Measurements from ENCODE around the gene SCAMP2.
A peak's percentile ranks its signal among the peaks of the same experiment; 100 is the strongest.
"Not testable (repeated sequence)": the region's sequence is repeated elsewhere in the genome, so short reads cannot be mapped to it uniquely, and the experiment has no call there.

Gene SCAMP2, protein sequence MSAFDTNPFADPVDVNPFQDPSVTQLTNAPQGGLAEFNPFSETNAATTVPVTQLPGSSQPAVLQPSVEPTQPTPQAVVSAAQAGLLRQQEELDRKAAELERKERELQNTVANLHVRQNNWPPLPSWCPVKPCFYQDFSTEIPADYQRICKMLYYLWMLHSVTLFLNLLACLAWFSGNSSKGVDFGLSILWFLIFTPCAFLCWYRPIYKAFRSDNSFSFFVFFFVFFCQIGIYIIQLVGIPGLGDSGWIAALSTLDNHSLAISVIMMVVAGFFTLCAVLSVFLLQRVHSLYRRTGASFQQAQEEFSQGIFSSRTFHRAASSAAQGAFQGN

DNA sequence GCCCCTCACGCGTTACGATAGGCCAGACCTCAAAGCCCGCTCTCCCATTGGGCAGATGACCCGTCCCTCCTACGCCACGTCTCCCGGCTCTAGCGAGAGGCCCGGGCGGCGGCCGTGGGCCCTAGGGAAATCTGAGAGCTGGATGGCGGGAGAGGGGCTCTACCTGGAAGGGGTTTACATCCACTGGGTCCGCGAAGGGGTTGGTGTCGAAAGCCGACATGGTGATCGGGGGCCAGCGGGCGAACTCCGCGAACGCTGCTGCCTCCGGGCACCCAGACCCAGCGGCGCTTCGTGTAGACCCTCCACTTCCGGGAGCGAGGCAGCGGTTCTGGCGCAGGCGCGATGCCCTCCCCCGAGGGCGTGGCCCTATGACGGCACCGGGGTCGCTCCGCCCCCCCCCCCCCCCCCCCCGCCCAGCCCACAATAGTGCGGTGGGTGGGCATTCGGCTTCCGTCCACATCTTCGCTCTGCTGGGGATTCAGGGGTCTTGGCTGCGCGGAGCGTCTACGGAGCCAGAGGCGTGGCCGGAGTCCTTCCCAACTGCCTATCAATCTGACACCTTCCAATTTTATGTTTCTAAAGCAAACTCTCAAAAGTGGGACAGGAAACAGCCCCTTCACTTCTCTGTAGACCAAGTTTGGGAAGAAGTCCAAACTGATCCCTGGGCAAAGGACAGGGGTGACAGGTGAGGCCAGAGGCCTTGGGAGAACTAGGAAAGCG is at the start of gene SCAMP2:
TSS of gene SCAMP2 (minus strand) at position 330 of the 720 bp plus-strand sequence. CDS start at position 220, 110 bp downstream.
- TF ChIP-seq, protein P1, sequence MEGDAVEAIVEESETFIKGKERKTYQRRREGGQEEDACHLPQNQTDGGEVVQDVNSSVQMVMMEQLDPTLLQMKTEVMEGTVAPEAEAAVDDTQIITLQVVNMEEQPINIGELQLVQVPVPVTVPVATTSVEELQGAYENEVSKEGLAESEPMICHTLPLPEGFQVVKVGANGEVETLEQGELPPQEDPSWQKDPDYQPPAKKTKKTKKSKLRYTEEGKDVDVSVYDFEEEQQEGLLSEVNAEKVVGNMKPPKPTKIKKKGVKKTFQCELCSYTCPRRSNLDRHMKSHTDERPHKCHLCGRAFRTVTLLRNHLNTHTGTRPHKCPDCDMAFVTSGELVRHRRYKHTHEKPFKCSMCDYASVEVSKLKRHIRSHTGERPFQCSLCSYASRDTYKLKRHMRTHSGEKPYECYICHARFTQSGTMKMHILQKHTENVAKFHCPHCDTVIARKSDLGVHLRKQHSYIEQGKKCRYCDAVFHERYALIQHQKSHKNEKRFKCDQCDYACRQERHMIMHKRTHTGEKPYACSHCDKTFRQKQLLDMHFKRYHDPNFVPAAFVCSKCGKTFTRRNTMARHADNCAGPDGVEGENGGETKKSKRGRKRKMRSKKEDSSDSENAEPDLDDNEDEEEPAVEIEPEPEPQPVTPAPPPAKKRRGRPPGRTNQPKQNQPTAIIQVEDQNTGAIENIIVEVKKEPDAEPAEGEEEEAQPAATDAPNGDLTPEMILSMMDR (IDR thresholded peaks at IDR 0.05; ENCODE audit: borderline replicate concordance, control extremely low read depth, extremely low read depth, insufficient read depth, missing control alignments) = no peak
- DNase-seq (ENCODE audit: low spot score) = peak; percentile 97
- in situ Hi-C loops (cut with MboI; ENCODE audit: low sequenced_read_pairs, unreplicated experiment) = no loop called here

- no peak for DNase-seq (ENCODE audit: low spot score)
- in situ Hi-C loops (cut with MboI; ENCODE audit: low sequenced_read_pairs, unreplicated experiment) = no loop called here
- TF ChIP-seq, protein P1 (IDR thresholded peaks at IDR 0.05; ENCODE audit: borderline replicate concordance, control extremely low read depth, extremely low read depth, insufficient read depth, missing control alignments) = no peak
These were observed 47.3 kb upstream of the SCAMP2 start for GRCh38 chr15:74920456-74920855.

GRCh38 chr15:74917676-74918075 is 44.5 kb upstream of the SCAMP2 start:
- TF ChIP-seq, protein P1 (IDR thresholded peaks at IDR 0.05; ENCODE audit: borderline replicate concordance, control extremely low read depth, extremely low read depth, insufficient read depth, missing control alignments) = no peak
- no peak for DNase-seq (ENCODE audit: low spot score)
- in situ Hi-C loops (cut with MboI; ENCODE audit: low sequenced_read_pairs, unreplicated experiment) = no loop called here

DNA sequence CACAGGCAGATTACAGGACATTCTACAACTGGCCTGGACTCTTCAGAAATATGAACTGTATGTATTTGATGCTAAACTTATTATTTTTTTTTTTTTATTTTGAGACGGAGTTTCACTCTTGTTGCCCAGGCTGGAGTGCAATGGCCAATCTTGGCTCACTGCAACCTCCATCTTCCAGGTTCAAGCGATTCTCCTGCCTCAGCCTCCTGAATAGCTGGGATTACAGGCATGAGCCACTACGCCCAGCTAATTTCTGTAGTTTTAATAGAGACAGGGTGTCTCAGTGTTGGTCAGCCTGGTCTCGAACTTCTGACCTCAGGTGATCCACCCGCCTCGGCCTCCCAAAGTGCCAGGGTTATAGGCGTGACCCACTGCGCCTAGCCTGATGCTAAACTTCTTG is 40.6 kb upstream of the SCAMP2 start:
- in situ Hi-C loops (cut with MboI; ENCODE audit: low sequenced_read_pairs, unreplicated experiment); DNase-seq (ENCODE audit: low spot score): not testable (repeated sequence)

GRCh38 chr15:74913041-74913440 is 39.9 kb upstream of the SCAMP2 start:
- DNase-seq (ENCODE audit: low spot score) = no peak
- in situ Hi-C loops (cut with MboI; ENCODE audit: low sequenced_read_pairs, unreplicated experiment) = no loop called here

GRCh38 chr15:74908635-74909034 is 35.5 kb upstream of the SCAMP2 start:
- TF ChIP-seq, protein P1 (IDR thresholded peaks at IDR 0.05; ENCODE audit: borderline replicate concordance, control extremely low read depth, extremely low read depth, insufficient read depth, missing control alignments) = no peak
- in situ Hi-C loops (cut with MboI; ENCODE audit: low sequenced_read_pairs, unreplicated experiment) = no loop called here
- DNase-seq (ENCODE audit: low spot score) = no peak

More at GRCh38 chr15:74913041-74913440, 39.9 kb upstream of the SCAMP2 start:
- TF ChIP-seq, protein P1 (IDR thresholded peaks at IDR 0.05; ENCODE audit: borderline replicate concordance, control extremely low read depth, extremely low read depth, insufficient read depth, missing control alignments) = no peak

All from GM13976 (cell line).